ENCODE measurements around the gene NAALADL2. TPM values are rescaled to one million over a fixed set of nuclear protein-coding genes. Genes with fewer than 3 reads are reported as not detected.

Gene NAALADL2
- total and polyA plus RNA-seq, 8 donors: 0.76 to 15.4 (median 7.9) TPM

GRCh38 chr3:175672119-175672689 lies 813.1 kb downstream of the NAALADL2 start:
- H3K27ac ChIP-seq: no peak overlapping the region

GRCh38 chr3:175679568-175679967 lies 820.4 kb downstream of the NAALADL2 start:
- FAIRE-seq: no peak

More at GRCh38 chr3:175672119-175672689, 813.1 kb downstream of the NAALADL2 start:
- H3K36me3 ChIP-seq: no peaks in the 10 kb centered on the region
- TF ChIP-seq, protein P1, sequence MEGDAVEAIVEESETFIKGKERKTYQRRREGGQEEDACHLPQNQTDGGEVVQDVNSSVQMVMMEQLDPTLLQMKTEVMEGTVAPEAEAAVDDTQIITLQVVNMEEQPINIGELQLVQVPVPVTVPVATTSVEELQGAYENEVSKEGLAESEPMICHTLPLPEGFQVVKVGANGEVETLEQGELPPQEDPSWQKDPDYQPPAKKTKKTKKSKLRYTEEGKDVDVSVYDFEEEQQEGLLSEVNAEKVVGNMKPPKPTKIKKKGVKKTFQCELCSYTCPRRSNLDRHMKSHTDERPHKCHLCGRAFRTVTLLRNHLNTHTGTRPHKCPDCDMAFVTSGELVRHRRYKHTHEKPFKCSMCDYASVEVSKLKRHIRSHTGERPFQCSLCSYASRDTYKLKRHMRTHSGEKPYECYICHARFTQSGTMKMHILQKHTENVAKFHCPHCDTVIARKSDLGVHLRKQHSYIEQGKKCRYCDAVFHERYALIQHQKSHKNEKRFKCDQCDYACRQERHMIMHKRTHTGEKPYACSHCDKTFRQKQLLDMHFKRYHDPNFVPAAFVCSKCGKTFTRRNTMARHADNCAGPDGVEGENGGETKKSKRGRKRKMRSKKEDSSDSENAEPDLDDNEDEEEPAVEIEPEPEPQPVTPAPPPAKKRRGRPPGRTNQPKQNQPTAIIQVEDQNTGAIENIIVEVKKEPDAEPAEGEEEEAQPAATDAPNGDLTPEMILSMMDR (IDR thresholded peaks at IDR 0.05): no peak
- ATAC-seq (no peak), FAIRE-seq (no peak), DNase-seq (no peak)
- no peaks in the 10 kb centered on the region for H3K27me3 ChIP-seq
- H3K4me3 ChIP-seq: no peak overlapping the region
- 44 to 60% methylated on average over 6 of the region's 6 CpGs for WGBS, 2 donors
- intact Hi-C loops (cut with DNase I): no loop called here
- H3K9me3 ChIP-seq: no peaks in the 10 kb centered on the region
- no peaks in the 10 kb centered on the region for H3K4me1 ChIP-seq

DNA sequence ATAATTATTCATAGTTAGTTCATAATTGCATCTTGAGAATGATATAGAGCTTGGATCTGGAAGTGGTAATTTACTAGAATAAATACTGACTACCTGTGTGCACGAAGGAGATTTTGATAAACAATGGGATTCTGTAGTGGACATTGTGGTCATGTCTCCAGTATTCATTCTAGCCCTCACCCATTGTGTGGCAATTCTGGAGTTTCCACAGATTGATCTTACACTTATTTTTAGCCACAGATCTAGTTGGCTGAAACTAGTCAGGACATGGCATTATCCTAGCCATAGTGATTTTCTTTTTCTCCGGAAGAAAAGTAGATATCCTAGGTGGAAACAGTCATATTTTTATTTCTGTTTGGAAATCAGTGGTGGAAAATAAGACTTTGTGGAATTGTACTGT lies 833.1 kb downstream of the NAALADL2 start:
- no peaks in the 10 kb centered on the region for H3K4me1 ChIP-seq
- no peak overlapping the region for H3K27ac ChIP-seq
- no peak for DNase-seq
- no peaks in the 10 kb centered on the region for H3K9me3 ChIP-seq
- no peak for FAIRE-seq
- no peaks in the 10 kb centered on the region for H3K27me3 ChIP-seq
- no peak for ATAC-seq
- no peaks in the 10 kb centered on the region for H3K36me3 ChIP-seq
- H3K4me3 ChIP-seq: no peak overlapping the region
- WGBS, 2 donors: 84 to 93% methylated on average over 2 of the region's 2 CpGs
- TF ChIP-seq, protein P1 (IDR thresholded peaks at IDR 0.05): no peak
- intact Hi-C loops (cut with DNase I): no loop called here

More at GRCh38 chr3:175679568-175679967, 820.4 kb downstream of the NAALADL2 start:
- Histone ChIP-seq H3K4me1 (no peaks in the 10 kb centered on the region), H3K4me3 (no peak overlapping the region), H3K36me3 (no peaks in the 10 kb centered on the region), H3K27me3 (no peaks in the 10 kb centered on the region), H3K27ac (no peak overlapping the region), H3K9me3 (no peaks in the 10 kb centered on the region)
- ATAC-seq (no peak), DNase-seq (no peak)
- TF ChIP-seq, protein P1 (IDR thresholded peaks at IDR 0.05): no peak
- WGBS, 2 donors: 74 to 84% methylated on average over 3 of the region's 3 CpGs
- intact Hi-C loops (cut with DNase I): no loop called here

DNA sequence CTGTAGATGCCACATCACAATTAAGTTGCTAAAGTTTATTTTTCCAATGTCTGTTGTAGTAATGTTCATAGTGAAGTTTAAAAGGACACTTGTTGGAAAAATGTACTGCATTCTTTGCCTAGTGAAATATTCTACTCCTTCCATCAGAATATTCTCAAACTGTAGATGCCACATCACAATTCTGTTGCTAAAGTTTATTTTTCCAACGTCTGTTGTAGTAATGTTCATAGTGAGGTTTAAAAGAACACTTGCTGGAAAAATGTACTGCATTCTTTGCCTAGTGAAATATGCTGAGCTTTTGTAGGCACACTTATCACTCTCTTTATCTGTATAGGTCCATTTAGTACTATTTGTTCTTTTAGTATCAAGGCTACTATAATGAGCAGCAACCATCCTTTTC lies 836.1 kb downstream of the NAALADL2 start:
- intact Hi-C loops (cut with DNase I): no loop called here
- FAIRE-seq (no peak), ATAC-seq (no peak), DNase-seq (no peak)
- WGBS, 2 donors: 19 to 20% methylated on average over 1 of the region's 1 CpG
- Histone ChIP-seq H3K4me1 (no peaks in the 10 kb centered on the region), H3K27me3 (no peaks in the 10 kb centered on the region), H3K27ac (no peak overlapping the region), H3K4me3 (no peak overlapping the region), H3K36me3 (no peaks in the 10 kb centered on the region), H3K9me3 (no peaks in the 10 kb centered on the region)
- TF ChIP-seq, protein P1 (IDR thresholded peaks at IDR 0.05): no peak

DNA sequence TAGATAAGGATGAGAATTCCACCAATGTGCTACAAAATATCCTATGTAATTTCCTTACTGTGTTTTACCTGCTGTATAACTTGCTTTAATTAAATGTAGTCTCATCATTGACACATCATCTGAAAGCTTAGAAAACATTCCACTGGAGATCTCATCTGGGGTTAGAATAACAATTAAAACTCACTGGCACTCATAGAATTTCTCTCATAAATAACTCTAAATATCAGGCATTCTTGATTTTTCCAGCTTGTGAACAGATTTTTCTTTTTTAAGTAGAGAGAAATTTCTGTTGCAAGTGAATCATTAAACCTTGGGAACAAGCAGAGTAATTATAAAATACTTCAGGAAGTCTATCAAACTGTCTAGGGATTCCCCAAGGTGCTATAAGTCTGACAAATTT lies 843.8 kb downstream of the NAALADL2 start:
- Histone ChIP-seq H3K36me3 (no peaks in the 10 kb centered on the region), H3K27me3 (no peaks in the 10 kb centered on the region), H3K4me3 (no peak overlapping the region), H3K9me3 (no peaks in the 10 kb centered on the region), H3K4me1 (no peaks in the 10 kb centered on the region), H3K27ac (no peak overlapping the region)
- intact Hi-C loops (cut with DNase I): no loop called here
- TF ChIP-seq, protein P1 (IDR thresholded peaks at IDR 0.05): no peak
- ATAC-seq (no peak), FAIRE-seq (no peak), DNase-seq (no peak)
